Umbilical cord (tissue), 2 donors: ENCODE measurements around the gene NIM1K. TPM values are rescaled to one million over a fixed set of nuclear protein-coding genes. Genes with fewer than 3 reads are reported as not detected.
"Not testable (repeated sequence)": the region's sequence is repeated elsewhere in the genome, so short reads cannot be mapped to it uniquely, and the experiment has no call there.

ENCODE experiments used
- DNase-seq: peaks from one replicate; pipeline ENCODE4 v3.0.0-alpha.2; 2015; ENCODE audit warnings: low spot score
- total RNA-seq: library from RNA; depleted of rRNA; stranded (reverse); fragments of >200 nt; gene quantifications from one replicate; pipeline ENCODE4 v1.2.3, GENCODE V29; 2014; ENCODE audit warnings: low replicate concordance; ENCODE audit not compliant: insufficient read depth

The NIM1K gene
- total RNA-seq, result 1.2 TPM

DNA sequence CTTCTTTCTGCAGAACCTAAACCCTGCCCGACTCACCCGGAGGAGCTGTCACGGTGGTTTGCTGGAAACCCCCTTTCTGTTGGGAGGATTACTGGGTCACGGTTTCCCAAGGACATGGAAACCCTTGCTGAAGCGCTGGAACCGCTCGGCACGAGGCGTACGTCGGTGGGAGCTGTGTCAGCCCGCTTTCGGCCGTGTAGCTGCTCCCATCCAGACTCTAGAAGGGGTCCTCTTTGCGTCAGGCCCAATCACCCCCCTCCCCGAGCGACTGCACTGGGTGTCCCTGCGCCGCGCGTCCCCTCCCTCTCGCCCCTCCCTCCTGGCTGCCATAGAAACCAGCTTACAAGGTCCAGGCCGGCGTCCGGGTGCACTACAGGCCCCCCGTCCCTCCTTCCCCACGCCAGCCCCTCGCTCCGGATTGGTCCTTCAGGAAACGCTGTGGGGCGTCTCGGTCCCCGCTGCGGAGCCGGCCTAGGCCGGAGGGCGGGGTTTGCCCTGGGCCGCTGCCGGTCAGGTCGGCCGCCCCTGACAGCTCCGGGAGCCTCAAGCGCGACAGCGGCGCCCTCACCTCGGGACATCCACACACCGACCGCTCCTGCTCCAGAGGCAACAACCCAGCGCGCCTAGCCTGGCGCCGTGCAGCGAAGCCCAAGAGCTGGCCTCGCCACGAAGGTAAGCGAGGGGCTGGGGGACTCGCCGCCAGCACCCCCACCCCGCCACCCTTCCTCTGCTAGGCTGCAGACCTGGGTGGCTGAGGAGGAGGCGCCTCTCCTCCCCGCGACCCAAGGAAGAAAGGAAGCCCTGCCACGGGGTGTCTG, at the start of gene NIM1K:
Gene NIM1K, plus strand, starts transcription at position 486 of the 818 bp plus-strand sequence. CDS start 53,551 bp downstream, outside the sequence.
- peak; percentile 68 for DNase-seq

DNA sequence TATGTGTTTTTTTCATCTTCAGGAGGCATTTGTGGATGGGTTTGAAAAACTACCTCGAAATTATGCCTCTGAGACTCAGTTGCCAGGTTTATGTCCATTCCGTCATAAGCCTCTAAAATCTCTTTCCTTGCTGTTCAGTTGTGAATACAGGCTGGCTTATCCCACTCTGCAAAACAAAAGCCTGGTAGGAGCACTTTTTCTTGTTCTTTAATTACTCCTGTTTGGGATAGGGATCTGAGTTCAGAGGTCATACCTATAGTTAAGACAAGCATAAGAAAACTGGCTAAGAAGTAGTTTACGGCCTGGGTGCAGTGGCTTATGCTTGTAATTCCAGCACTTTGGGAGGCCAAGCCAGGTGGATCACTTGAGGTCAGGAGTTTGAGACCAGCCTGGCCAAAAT, 47.0 kb upstream of the NIM1K start:
- no peak for DNase-seq

DNA sequence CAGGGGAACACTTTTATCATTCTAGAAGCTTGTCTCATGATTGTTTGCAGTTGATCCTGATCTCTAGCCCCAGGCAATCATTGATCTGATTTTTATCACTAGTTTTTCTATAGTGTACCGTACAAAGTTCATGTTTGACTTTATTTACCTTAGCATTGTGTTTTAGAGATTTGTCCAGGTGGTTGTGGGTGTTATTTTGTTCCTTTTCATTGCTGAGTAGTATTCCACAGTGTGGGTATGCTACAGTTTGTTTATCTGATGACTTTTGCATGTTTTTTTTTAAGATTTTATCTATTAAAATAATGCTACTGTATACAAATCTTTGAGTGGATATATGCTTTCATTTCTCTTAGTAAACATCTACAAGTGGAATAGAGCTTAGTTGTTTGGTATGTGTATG, 45.1 kb upstream of the NIM1K start:
- no peak for DNase-seq

DNA sequence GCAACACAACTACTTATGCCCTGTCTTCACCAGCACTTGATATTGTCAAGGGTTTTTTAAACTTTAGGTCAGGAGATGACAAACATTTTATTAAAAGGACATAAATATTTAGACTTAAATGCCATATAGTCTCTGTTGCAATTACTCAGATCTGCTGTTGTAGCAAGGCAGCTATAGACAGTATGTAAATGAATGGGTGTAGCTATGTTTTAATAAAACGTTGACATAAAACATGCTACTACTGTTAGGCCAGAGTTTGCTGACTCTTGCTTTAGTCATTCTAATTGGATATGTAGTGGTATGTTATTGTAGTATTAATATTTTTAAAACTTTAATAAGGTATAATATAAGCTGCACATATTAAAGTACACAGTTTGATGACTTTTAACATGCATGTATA, 43.6 kb upstream of the NIM1K start:
- no peak for DNase-seq

DNA sequence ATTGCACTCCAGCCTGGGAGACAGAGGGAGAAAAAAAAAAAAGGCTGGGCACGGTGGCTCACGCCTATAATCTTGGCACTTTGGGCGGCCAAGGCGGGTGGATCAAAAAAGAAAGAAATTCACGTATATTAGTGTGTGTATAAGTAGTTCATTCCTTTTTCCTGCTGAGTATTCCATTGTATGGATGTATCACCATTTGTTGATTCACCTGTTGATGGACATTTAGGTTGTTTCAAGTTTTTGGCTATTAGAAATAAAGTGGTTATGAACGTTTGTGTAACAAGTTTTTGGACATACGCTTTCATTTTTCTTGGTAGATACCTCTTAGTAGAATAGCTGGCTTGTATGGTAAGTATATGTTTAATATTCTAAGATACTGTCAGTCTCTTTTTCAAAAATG, 42.8 kb upstream of the NIM1K start:
- no peak for DNase-seq

DNA sequence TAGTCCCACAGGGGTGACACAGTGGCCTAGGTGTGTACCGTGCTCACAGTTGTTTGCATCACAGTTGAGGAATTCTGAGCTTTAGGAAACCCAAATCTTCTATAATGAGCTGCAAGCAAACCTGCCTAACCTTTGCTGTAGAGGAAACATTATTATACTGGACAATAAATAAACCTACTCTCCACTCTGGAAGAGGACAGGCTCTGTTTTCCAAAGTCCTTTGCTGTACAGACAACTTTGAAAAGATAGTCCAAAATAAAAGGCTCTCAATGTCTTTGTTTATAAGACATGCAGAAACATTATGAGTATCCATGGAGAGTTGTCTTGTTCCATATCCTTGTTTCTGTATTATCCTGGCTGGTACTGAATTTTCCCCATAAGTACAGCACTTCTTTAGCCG, 42.0 kb upstream of the NIM1K start:
- no peak for DNase-seq

DNA sequence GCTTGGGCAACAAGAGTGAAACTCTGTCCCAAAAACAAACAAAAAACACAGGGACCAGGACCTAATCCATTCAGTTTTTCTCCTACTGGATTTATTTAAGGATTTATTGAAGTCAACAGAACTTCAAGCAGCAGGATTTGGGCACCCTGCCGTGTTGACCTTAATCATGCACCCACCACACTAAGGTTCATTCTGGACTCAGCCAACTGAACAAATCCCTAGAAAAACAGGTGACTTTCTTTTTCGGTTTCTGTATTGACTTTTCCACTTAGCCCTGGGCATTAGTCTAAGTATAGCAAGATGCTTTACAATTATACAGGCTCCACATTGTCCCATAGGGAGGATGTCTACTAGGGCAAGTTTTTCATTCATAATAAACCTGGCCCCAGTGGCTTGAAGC, 41.3 kb upstream of the NIM1K start:
- DNase-seq, result no peak

DNA sequence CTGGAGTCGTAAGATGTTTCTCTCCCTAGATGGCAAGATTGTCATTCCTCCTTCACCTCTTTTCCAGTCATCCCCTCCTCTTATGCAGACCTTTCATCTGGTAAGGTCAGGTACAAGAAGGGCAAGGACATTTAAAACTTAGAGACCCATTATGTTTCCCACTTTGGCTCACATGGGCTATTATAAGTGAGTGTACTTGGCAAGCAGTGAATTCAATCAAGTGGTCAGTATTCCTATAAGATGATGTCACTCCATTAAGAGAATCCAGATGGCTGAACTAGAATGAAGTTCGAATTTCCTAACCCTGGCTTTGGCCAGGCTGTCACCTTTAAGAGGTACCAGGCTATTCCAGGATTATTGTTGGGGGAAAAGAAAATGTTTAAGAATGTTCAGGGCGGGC, 39.1 kb upstream of the NIM1K start:
- no peak for DNase-seq

DNA sequence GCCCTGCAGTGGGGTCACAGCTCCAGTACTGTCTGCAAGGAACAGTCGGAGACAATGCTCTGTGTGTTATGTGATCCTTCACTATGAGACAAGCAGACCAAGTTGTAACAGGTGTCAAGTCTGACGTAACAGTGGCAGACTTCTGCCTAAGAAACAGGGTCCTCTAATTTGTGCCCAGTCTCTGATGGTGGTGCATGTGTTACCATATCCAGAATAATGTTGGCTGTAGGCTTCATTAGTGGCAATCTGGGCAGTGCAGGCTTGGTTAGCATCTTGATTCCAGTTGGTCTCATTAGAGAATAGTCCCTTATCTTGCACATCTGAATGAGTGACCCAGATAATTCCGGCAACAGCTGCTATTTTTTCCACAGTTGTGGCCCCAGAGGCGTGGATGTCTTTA, 37.6 kb upstream of the NIM1K start:
- no peak for DNase-seq

DNA sequence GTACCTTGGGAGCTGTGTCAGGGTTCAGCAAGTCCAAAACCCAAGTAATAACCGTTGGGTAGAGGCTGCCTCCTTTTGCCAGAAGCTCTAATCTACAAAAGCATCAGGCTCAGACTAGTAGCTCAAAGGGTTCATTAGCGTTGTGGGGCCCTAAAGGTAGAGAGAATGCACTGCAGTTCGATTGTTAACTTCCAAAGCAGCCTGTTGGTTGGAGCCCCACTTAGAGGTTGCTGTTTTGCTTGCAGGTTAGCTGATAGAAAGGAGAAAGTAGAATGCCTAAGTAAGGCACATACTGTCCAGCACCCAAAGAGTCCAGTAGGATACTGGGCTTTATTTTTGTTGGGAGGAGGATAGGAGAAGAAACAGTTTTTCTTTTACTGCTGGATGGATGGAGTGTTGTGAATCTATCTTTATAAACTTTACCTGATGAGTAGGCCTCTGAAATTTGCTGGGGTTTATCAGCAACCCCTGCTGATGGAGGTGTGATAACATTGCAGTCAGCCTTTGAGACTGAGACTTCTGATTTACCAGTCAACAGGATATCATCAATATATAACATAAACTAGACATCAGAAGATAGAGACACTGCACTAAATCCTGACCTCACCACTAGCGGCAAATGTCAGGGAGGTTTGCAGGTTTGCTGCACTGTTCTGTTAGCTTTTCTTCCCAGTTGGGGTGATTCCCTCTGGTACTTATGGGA, 36.5 kb upstream of the NIM1K start:
- no peak for DNase-seq

DNA sequence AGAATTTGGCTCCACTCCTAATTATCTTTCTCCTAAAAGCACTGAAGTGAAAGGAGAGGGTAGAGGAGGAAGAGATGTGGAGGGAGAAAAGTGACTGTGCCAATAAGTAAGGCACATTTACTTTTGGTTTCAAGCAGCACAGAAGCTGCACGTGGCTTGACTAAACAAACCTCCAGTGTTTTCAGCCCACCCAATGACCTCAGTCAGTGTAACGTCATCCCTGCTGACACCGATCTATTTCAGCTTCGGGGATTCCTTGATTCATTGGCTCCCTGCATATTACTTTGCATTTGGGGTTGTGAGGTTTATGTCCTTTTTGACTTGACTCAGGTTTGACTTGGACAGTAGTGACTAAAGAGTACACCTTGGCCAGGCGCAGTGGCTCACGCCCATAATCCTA, 35.6 kb upstream of the NIM1K start:
- DNase-seq, result no peak

DNA sequence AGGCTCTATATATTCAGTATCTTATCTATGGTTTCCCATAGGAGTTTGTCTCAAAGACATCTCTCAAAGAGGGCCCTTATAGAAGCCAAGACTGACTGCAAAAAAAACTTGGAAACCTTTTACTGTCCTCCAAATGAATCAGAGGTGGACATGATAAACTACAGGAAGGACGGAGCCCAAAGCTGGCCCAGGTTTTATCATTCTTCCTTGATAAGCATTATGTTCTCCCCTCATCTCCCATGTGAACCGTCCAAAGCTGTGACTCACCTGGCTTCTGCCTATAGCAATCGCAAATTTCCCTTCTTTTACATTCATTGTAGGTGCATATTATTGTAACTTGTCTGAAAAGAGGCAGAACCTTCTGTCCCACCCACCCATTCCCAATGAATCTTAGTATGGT, 35.0 kb upstream of the NIM1K start:
- DNase-seq, result no peak

DNA sequence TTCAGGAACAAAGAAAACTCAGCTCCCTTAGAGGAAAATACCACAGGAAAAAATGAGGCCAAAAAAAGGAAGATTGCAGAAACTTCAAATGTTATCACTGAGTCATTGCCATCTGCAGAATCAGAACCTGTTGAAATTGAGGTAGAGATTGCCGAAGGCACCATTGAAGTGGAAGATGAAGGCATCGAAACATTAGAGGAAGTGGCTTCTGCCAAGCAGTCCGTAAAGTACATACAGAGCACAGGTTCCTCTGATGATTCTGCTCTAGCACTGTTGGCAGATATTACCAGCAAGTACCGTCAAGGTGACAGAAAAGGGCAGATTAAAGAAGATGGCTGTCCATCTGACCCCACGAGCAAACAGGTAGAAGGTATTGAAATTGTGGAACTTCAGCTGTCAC, 30.8 kb upstream of the NIM1K start:
- no peak for DNase-seq

DNA sequence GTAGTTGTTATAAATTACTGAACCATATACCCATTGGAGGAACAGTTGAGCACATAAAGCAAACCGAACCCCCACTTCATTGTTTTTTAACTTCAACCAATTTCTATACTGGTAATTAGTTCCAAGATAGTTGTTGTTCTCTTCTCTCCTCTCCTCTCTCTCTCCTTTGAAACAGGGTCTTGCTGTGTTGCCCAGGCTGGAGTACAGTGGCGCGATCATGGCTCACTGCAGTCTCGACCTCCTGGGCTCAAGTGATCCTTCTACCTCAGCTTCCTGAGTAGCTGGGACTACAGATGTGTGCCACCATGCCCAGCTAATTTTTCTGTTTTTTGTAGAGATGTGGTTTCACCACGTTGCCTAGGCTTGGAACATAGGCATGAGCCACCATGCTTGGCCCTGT, 27.2 kb upstream of the NIM1K start:
- DNase-seq, result not testable (repeated sequence)

DNA sequence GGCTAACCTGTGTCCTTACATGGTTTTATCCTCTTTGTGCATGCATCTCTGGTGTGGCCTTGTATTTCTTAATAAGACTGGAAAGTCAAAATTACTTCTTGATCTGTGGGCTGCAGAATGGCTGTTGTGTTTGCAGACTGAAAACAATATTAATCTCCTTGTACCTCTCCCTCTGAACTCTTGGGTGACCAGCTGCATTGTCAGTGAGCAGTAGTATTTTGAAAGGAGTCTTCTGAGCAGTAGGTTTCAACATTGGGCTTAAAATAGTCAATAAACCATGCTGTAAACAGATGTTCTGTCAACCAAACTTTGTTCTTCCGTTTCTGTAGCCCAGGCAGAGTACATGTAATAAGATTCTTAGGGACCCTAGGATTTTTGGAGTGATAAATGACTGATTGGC, 26.7 kb upstream of the NIM1K start:
- no peak for DNase-seq

DNA sequence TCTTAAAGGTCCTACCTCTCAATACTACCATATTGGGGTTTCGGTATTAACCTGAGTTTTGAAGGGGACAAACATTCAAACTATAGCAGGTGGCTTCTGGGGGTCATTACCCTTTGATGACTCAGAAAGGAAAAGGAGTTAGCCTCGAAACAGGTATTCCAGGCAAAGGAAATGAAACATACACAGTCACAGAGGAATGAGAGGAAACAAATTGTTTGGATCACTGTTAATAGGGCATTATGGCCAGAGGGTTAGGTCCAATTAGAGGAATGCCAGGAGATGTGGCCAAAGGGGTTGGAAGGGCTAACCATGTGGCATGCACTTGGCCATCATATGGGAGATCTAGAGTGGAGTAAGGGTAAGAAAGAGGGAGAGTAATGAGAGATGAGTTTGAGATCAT, 23.9 kb upstream of the NIM1K start:
- no peak for DNase-seq

DNA sequence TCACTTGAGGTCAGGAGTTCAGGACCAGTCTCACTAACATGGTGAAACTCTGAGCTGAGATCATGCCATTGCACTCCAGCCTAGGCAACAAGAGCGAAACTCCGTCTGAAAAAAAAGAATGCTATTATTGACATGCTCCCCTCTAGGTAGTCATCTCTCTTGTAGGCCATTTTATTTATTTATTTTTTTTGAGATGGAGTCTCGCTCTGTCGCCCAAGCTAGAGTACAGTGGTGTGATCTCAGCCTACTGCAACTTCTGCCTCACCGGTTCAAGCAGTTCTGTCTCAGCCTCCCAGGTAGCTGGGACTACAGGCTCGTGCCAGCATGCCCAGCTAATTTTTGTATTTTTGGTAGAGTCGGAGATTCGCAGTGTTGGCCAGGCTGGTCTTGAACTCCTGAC, 20.6 kb upstream of the NIM1K start:
- no peak for DNase-seq

DNA sequence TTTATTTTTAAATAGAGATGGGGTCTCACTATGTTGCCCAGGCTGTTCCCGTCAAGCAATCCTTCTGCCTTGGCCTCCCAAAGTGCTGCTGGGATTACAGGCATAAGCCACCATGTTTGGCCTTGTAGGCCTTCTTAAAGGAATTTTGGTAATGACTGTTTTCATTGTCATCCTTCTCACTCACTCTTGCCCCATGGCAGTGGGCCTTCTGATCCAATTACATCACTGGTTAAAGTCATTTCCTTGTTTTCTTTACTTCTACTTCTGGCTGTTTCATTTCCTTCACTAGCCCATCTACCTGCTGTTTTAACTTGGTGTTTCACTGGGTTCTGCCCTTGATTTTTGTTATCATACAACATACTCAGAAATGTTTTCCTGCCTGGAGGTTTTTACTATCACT, 20.1 kb upstream of the NIM1K start:
- DNase-seq, result no peak

DNA sequence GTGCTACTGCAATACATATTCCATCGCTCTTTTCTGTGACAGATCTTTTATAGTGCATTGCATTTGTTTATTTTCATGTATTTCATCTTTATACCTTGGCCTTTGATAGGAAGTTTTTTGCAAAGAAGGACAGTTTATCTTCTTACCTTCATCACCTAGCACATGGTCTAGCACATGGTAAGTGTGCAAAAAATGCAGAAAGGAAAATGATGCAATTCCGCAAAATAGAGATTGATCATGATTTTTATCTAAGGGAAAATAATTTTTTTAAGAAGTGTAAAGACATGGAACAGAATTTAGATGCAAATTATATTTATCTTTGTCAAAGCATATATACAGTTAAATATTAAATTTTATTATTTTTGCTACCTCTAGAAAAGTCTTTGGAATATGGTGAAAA, 19.2 kb upstream of the NIM1K start:
- no peak for DNase-seq

DNA sequence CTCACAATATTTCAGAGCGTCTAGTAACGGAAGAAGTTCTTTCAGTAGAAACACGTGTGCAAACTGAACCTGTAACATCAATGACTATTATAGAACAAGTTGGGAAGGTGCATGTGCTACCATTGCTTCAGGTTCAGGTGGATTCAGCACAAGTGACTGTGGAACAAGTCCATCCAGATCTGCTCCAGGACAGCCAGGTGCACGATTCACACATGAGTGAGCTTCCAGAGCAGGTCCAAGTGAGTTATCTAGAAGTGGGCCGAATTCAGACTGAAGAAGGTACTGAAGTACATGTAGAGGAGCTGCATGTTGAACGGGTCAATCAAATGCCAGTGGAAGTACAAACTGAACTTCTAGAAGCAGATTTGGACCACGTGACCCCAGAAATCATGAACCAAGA, 17.4 kb upstream of the NIM1K start:
- no peak for DNase-seq

DNA sequence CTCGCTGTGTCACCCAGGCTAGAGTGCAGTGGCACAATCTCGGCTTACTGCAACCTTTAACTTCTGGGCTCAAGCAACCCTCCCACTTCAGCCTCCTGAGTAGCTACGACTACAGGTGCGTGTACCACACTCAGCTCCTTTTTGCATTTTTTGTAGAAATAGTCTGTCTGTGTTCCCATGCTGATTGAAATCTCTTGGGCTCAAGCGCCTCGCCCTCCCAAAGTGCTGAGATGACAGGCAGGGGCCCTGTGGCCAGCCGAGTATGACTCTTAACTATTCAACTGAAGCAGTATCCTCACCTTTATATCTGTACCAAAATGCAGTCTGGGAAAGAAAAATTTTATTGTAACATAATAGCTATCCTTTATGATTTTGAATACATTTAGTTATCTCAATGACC, 12.2 kb upstream of the NIM1K start:
- DNase-seq, result no peak

DNA sequence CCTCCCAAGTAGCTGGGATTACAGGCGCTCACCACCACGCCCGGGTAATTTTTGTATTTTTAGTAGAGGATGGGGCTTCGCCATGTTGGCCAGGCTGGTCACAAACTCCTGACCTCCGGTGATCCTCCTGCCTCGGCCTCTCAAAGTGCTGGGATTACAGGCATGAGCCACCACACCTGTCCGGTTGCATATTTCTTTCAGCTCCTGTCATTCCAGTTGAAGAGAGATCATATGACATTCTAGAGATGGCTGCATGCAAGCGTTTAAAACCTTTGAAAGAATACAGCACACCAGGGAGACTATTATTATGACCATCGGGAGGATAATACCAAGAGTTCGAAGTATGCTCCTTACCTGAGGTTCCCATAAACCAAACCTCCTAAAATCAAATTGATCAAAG, 9.6 kb upstream of the NIM1K start:
- DNase-seq, result no peak

DNA sequence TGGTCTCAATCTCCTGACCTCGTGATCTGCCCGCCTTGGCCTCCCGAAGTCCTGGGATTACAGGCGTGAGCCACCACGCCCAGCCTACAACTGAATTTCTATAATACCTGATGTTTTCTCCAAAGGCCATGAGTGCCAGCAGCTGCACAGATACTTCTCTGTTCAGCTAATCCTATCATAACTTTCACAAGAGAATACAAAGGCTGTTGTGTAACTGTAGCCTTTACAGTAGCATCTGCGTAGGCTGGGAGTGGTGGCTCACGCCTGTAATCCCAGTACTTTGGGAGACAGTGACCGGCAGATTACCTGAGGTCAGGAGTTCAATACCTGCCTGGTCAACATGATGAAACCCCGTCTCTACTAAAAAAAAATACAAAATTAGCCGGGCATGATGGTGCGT, 8.9 kb upstream of the NIM1K start:
- not testable (repeated sequence) for DNase-seq
